CD4-positive, alpha-beta T cell treated with Interleukin-21 for 1 hour (primary cell): ENCODE measurements around the gene SLC12A3.
"Not testable (repeated sequence)": the region's sequence is repeated elsewhere in the genome, so short reads cannot be mapped to it uniquely, and the experiment has no call there.

Experiments
- DNase-seq: peaks from one replicate; pipeline ENCODE4 v3.0.0-alpha.2; 2020

SLC12A3 gene

DNA sequence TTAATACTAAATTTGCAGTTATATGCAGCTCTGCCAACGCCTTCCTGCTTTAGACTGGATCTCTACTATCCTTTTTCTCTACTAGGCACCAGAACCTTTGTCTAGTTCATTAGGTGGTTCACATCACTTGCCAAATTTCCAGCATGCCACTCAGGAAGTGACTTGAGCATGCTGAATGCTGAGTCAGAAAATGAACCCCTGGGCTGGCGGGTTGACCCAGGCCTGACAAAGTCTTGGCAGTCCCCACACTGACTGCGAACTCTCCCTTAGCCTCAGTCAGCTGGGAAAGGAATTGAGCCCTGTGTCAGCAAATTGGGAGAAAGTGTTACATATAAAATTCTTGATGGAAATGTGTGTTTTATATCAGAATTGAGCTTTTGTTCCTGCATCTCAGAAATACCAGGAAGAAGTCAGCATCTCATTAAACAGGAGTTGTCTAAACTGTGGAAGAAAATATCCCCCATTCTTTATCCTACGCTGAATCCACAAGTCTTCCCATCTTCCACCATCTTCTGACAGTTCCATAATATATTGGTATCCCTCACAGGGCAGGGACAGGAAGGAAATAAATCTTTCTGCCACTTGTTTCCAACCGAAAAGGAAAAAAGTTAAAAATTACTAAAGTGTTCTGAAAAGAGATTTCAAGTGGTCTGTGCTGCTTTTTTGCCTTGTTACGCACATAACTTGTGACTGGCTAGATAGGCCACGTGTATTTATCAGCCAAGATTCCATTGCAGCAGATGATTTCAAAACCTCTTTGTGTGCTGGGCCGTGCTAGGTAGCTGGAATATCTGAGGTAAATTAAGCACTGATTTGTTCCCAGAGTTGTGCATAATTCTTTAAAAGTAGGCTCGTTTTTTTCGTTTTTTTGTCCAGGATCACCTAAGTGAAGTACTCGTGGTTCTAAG, 16.7 kb upstream of the SLC12A3 start:
- no peak for DNase-seq

DNA sequence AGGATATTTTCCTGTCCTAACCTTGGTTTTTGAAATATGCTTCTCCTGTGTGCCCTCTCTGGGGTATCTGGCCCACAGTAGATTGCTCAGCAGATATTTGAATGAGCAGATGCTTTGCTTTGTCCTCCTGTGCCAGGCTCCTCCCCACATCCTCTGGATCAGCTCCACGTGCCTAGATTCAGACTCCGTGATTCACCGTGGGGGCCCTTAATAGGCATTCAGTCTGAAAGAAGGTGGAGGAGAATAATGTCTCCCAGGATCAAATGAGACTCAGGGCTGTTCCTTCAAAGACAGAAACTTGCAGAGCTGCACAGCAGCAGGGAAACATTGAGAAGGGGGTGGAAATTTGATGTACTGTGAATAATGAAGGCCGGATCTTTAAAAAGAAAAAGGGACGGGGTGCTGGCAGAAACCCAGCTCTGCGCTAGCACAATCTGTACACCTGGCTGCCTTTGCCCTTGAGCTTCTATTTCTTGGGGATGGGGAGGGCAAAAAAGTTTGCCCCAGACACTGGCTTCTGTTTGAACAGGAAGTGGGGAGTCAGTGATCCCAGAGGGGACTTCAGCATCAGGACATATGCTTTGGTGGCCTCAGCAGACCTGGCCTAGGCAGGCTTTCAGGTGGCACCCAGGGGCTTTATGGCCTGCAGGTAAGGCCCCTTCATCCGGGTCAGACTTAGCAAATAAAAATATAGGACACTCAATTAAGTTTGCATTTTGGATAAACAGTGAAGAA, 15.9 kb upstream of the SLC12A3 start:
- DNase-seq: no peak

DNA sequence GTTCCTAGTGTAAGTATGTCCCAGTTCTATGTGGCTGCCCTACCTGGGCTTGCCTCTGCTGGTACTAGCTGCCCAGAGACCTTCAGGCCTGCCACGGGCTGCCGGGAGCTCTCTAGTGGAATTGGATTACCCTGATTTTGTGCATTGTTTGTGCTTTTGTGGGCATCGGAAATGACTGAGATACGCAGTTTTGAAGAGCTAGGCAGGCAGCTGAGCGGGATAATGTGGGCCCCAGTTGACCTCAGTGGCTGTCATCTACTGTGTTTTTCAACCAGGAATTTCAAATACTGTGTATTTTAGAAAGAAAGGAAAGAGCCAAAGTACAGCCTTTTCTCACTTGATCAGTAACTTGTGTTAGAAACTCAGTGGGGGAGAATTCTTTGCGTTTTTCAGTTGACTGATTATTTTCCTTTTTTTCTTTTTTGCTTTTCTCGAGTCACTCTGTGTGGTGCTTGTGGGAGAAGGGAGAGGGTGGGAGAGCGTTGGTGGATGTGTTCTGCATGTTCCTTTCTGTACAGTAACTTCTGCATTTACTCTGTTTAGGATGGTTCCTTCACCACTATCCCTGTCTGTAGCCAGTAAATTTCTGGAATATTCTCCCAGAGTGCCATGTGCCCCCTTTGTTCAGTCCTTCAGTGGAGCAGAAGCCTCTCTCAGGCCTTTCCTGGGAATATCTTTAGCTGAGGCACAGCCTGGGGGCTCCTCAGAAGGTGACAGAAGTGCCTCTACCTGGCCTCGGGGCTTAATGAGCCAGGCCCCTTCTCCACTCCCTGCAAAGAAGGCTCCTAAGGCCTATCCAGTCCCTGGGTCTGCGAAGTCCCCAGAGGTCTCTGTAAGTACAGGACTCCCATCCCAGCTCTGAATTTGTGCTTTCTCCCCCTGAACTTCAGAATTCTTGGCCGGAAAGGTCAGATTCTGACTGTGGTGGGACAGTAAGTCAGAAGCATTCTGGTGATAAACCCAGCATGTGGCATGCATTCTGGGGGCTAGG, 15.0 kb upstream of the SLC12A3 start:
- no peak for DNase-seq

DNA sequence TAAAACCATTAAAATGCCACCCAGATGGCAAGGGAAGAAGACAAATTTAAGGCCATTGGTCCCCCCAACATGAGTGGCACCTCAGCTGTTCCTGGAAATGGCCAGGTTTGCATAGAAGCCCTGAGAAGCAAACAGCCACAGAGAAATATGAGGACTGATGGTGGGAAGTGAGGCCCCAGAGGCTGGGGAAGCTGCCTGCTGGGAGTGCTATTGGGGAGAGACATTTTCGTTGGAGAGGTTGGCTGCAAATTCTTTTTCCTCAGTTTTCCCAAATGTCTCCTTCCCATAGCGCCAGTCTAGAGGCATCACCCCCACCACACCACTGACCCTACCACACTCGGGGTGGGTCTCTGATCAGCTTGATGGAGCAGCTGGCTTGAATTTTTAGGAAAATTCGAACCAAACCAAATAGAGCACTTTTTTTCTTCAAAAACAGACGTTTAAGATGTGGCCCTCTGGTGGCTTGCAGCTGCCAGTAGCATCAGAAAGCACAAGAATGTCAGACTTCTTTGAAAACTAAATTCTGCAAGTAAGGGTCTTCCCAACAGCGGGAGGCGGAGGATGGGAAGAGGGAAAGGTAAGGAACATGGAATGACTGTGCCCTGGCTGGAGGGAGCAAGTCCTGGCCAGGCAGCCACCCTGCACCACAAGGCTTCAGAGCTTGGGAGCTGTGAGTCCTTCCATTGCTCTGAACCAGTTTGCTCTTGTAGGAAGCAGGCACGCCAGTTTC, 13.2 kb upstream of the SLC12A3 start:
- DNase-seq: no peak

DNA sequence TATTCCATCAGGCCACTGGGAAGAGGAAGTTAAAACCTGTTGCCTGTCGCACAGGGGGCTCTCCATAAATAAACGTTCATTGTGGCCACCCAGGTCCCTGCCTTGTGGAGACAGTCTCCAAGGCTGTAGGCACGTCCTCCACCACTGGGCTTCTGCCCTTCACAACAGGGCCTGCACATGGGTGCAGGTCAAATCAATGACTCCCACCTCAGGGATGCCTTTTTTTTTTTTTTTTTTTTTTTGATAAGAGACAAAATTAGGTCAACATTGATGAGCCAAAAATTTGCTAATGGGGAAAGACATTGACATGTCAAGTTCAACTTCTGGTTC, 12.6 kb upstream of the SLC12A3 start:
- DNase-seq: no peak

DNA sequence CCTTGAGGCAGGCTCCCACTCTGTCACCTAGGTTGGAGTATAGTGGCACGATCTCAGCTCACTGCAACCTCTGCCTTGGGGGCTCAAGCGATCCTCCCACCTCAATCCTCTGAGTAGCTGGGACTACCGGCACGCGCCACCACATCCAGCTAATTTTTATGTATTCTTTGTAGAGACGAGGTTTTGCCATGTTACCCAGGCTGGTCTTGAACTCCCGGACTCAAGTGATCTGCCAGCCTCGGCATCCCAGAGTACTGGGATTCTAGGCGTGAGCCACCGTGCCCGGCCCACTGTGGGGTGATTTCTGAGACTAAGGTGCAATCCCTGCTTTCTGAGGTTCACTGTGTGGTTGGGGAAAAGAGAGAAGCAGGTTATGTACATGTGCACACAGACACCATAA, 12.0 kb upstream of the SLC12A3 start:
- no peak for DNase-seq

DNA sequence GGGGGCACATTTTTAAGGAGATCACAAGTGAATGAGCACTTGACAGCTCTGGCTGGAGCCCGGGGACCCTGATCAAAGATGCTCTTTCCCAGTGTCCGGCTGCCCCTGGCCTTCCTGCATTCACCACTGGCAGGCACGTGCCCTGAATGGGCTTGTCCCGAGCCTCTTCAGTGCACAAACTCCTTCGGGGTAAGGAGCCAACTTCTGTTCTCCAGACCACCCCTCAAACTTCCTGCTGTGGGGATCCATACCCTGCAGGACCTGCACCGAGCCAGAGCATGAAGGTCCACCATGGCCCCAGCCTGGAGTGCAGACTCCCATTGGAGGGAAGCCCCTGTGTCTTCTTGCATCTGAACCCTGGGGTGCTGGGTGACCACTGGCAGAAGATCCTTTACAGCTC, 9.8 kb upstream of the SLC12A3 start:
- DNase-seq: no peak

DNA sequence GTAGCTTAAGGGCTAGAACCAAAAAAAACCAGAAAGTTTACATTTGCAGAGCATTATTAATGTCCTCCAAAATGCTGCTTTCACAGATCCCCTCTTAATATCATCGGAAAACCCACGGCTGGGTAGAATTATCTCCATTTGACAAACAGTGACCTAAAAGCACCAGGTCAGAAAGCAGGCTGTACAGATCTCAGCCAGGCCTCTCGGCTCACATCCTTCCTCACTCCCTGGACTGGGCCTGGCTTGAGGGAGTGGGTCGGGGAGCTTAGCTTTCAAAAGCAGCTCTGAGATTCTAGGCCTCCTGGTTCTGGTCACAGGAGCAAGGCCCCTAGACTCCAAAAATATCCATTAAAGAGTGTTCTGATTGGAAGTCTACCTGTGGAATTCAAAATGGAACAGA, 9.1 kb upstream of the SLC12A3 start:
- DNase-seq: no peak

DNA sequence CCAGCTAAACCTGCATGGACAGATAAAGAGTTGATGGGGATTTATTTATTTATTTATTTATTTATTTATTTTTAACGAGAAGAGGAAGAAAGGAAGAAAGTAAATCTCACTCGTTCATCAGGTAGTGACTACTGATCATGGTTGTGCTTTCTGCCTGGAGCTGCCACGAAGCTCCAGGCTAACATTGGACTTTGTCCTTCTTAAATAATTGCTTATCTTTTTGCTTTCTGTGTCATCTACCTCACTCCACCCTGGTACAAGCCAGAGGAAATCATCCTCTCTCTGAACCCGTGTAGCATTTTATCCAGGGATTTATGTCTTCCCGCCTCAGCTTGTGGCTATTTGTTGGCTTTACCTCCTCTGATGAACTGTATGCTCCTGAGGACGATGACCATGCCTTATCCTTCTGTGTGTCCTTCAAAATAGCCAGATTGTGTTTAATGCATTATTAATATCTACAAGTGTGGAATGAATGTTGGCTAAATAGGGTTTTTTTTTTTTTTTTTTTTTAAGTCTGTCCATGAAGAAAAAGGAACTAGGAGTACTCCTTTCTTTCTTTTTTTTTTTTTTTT, 8.0 kb upstream of the SLC12A3 start:
- DNase-seq: no peak

DNA sequence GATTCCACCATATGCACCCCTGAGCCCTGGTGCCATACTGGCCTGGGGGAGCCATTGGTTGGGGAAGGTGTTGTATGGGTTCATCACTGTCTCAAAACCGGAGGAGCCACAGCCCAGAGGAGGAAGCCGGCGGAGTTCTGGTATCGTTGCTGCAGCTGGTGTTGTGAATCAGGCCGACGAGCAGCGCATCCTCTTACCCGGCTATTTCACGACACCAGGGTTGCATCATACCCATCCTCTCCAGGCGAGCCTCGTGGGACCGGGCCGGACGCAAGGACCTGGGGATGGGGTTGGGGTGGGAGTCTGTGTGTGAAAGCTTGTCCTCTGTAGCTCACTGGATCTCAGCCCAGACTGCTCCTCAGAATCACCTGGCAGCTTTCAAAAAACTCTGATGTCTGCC, 6.6 kb upstream of the SLC12A3 start:
- no peak for DNase-seq

DNA sequence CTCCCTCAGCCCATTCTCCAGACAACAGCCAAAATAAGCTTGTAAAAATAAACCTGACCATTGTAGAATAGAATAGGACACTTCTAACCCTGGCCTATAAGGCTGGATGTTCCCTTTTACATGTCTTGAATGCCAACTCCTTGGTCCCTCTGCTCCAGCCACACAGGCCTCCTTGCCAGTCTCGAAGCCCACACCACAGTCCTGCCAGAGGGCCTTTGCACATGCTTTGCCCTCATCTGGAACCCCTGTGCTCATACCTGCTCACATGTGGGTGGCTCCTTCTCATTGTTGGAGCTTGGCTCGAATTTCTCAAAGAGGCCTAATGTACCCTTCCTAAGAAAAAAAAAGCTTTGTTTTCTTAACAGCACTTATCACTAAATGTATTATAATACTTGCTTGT, 5.4 kb upstream of the SLC12A3 start:
- no peak for DNase-seq

DNA sequence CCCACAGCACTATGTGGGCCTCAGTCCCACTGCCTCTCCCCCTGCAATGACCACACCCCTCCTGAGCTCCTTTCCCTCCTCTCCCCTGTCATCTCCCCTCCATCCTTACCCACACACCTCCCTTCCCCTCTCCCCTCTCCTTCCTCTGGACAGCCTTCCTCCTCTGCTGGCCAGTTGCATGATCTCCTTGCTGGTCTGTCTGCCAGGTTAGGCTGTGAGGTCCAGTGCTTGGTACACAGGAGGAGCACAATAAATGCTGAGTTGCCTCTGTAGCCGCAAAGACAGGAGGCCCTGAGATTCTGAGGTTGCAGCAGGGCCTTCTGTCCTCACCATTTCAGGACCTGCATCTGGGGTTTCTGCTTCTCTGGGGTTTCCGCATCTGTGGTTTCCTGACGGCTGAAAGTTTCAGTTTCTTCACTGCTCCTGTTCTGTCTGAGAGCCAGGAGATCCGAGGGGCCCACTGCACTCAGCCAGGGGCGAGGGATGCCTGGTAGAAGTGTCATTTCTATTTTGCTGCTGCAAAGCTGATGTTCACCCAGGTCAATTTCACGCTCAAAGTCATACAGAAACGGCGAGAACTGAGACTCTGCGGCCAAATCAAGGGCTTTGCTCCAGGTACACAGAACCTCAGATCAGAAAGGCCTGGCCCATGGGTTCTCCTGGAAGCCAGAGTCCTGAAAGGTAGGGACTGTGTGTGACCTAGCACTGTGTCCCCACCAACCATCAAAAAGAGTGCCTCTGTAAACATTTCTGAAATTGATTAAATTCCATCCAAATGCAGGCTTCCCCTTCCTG, 4.6 kb upstream of the SLC12A3 start:
- peak; percentile 67 for DNase-seq

DNA sequence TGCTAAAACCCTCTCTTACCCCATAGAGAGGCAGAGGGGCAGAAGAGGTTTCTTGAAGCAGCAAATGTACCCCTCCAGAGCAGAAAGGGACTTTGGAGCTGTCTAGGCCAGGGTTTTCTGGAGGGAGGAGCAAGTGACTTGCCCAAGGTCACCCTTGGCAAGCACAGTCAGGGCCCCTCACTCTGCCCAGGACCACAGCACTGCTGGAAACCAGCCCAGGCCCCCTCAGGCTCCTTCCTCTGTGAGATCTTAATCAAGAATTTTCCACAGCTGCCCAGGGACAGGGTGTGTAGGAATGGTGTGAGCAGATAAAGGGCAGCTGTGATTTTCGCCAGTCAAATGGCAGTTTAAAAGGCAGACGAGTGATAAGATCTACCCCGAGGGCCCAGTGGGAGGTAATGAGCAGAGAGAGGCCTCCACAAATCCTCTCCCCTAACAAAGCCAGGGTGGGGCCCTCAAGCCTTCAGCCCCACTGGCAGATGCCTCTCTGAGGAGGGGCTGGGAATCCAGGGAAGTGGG, 3.9 kb upstream of the SLC12A3 start:
- DNase-seq: no peak

DNA sequence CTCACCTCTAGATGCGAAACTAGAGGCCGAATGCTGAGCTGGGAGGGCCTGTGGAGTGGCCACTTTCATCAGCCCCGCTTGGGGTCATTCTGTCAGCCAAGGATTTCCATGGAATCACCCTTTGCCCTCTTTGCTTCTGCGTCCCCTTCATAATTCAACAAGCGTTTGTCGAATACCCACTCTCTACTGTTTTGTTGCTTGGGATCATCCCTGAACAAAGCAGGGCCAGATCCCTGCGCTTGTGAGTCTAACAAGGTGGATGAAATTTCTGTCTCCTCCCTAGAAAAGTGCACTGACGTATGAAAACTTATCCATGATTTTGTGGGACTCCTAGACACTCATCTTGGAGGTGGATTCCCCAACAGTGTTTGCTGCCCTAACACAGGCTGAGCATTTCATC, 3.3 kb upstream of the SLC12A3 start:
- no peak for DNase-seq

DNA sequence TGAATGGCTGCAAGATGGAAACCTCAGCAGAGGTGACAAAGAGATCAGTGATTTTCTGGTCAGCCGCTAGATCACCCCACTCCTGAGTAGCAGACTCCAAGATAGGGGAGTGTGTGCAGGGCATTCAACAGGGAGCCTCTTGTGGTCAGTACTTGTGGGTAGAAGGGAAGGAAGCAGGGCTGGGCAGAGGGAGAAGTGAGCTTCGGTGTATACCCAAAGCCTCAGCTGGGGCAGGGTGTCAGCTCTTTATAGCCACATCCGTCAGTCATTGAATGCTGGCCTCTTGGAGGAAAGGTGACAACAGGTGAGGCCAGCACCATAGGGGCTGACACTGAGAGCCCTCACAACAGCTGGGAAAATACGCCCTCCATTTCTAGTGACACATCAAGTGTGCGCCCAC, 2.2 kb upstream of the SLC12A3 start:
- peak; percentile 30 for DNase-seq

DNA sequence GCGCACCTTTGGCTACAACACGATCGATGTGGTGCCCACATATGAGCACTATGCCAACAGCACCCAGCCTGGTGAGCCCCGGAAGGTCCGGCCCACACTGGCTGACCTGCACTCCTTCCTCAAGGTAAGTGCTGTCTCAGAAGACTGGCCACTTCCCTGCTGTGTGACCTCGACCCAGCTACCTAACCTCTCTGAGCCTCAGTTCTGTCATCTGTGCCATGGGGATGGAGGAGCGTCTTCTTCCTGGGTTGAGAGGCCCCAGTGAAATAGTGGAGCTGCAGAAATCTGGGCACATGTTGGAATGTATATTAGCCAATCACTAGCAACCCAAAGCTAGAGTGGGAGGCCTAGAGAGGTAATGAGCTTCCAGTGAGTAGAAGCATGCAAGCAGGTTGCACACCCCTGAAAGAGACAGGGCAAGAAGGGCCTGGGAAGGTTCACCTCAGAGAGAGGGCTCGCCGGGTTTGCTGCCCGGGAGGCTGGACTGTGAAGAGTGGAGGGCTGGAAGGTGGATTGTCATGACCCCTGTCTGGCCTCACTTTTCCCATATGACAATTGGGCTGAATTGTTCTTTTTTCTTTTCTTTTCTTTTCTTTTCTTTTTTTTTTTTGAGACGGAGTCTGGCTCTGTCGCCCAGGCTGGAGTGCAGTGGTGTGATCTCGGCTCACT, 521 bp downstream of the SLC12A3 start:
- DNase-seq: no peak

DNA sequence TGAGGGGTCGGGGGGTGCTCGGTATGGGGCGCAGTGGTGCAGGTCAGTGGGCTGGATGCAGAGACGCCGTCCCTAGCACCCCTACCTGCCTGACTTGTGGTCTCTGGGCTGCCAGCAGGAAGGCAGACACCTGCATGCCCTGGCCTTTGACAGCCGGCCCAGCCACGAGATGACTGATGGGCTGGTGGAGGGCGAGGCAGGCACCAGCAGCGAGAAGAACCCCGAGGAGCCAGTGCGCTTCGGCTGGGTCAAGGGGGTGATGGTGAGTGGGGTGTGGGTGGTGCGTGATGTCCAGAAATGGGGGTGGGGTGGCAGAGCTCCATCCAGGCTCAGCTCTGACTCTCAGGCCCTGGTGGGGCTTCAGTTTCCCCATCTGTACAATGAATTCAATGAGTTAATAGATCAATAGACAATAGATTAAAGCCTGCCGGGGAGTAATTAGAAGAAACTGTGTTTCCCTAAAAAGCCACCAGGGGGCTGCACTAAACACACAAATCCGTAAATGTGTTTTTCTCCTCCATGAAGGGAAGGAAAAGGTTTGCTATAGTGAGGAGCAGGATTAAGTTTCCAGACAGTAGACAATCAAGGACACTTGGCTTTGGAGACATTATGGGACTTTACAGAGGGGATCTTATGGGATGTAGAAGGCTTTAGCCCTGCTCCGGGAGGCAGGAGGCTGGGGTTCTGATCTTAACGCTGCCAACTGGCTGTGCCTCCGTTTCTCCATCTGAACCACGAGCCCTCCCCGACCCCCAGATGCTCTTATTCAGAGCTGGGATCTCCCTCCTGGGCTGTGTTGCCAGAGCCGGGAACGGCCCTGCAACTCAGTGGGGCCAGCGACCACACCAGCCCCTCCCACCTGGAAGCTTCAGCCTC, 2.2 kb downstream of the SLC12A3 start:
- DNase-seq: peak; percentile 69

DNA sequence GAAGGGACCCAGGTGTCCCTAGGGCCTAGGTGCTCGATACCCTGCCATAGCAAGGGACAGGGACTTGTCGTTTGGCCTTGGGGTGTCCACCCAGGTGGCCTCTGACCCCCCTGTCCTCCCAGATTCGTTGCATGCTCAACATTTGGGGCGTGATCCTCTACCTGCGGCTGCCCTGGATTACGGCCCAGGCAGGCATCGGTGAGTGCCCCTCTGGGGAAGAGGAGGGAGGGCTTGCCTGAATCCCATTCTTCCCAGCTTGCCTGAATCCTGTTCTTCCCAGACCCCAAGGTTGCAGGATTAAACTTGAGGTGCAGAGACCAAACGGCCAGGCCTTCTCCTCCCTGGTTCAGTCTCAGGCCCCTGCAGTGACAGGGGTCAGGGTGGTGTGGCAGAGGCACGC, 3.2 kb downstream of the SLC12A3 start:
- no peak for DNase-seq

DNA sequence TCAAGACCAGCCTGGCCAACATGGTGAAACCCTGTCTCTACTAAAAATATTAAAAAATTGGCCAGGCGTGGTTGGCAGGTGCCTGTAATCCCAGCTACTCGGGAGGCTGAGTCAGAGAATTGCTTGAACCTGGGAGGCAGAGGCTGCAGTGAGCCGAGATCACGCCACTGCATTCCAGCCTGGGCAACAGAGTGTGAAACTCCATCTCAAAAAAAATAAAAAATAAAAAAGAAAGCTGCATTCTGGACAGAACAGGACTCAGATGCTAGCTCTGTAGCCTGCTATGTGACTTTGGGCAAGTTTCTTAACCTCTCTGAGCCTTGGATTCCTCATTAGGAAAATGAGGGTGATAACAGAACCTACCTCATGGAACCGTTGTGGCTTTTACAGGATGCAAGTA, 3.8 kb downstream of the SLC12A3 start:
- not testable (repeated sequence) for DNase-seq
